ENCODE measurements around the gene KCNT2. TPM values are rescaled to one million over a fixed set of nuclear protein-coding genes. Genes with fewer than 3 reads are reported as not detected.

Gene KCNT2
- total and polyA plus RNA-seq, 2 of the 8 experiments (the other 6 are each of a cell fraction or from before 2014, with no cell fraction given): 2.3 to 10.2 TPM

GRCh38 chr1:196312739-196313138 is 295.5 kb downstream of the KCNT2 start:
- Histone ChIP-seq H3K79me2 (ENCODE audit: control insufficient read depth in 1 of 2, insufficient read depth in 2 of 2, low read length in 2 of 2) (no peaks in the 10 kb centered on the region), H2BK20ac (ENCODE audit: low read length) (no peak overlapping the region), H3K56ac (replicated peaks; ENCODE audit: insufficient read length, low read depth, low read length) (no peak overlapping the region), H2BK15ac (ENCODE audit: low read length) (no peak overlapping the region), H2BK5ac (ENCODE audit: low read depth, low read length) (no peak overlapping the region), H3K4ac (replicated peaks; ENCODE audit: insufficient read length, low read depth, low read length) (no peak overlapping the region), H3K4me1 (replicated peaks in 1 of 4; ENCODE audit: control insufficient read depth in 3 of 4, insufficient read depth in 4 of 4, low read length in 3 of 4) (peaks cover 0 to 3% (median 2%) of the 10 kb centered on the region in 4 experiments; a peak in 4 of 7 replicates), H3K27me3 (replicated peaks in 1 of 4; ENCODE audit: control insufficient read depth in 3 of 4, extremely low read depth in 1 of 4, insufficient read depth in 3 of 4, low read length in 3 of 4) (no peaks in the 10 kb centered on the region), H4K91ac (replicated peaks; ENCODE audit: insufficient read length, low read length) (no peak overlapping the region), H3K14ac (ENCODE audit: insufficient read length) (no peak overlapping the region), H2BK12ac (ENCODE audit: low read depth, low read length) (no peak overlapping the region), H3K18ac (ENCODE audit: extremely low read depth, low read length) (no peak overlapping the region), H2AFZ (ENCODE audit: low read length) (no peak overlapping the region), H4K8ac (ENCODE audit: extremely low read depth, insufficient read depth, low read length) (no peak overlapping the region), H3K23me2 (ENCODE audit: low read depth, low read length) (no peaks in the 10 kb centered on the region), H3K4me2 (ENCODE audit: insufficient read depth in 1 of 2, low read depth in 2 of 2, low read length in 2 of 2) (no peak overlapping the region), H3K23ac (ENCODE audit: insufficient read length) (no peak overlapping the region), H4K5ac (ENCODE audit: insufficient read length, low read depth, low read length) (no peak overlapping the region), H3K9me3 (ENCODE audit: insufficient read depth in 2 of 2, low read depth in 1 of 2, low read length in 1 of 2) (no peaks in the 10 kb centered on the region), H3K36me3 (ENCODE audit: control insufficient read depth in 2 of 4, insufficient read depth in 4 of 4, low read length in 3 of 4) (peaks cover 0 to 4% (median 0%) of the 10 kb centered on the region in 4 experiments; a peak in 3 of 8 replicates), H3K4me3 (ENCODE audit: extremely low read depth in 1 of 4, insufficient read depth in 2 of 4, low read depth in 3 of 4, low read length in 4 of 4) (no peak overlapping the region), H3K27ac (ENCODE audit: low read depth, low read length) (no peak overlapping the region), H3K79me1 (ENCODE audit: low read depth, low read length) (no peaks in the 10 kb centered on the region), H3K9ac (replicated peaks in 1 of 4; ENCODE audit: extremely low read depth in 1 of 4, low read depth in 3 of 4, low read length in 3 of 4) (no peak overlapping the region), H2BK120ac (replicated peaks; ENCODE audit: low read depth, low read length) (no peak overlapping the region), H4K20me1 (replicated peaks in 1 of 2; ENCODE audit: control insufficient read depth in 1 of 2, insufficient read depth in 2 of 2, low read length in 2 of 2) (no peaks in the 10 kb centered on the region), H2AK5ac (ENCODE audit: low read depth, low read length) (no peak overlapping the region)
- no peak for TF ChIP-seq RFX5 (IDR thresholded peaks at IDR 0.05; ENCODE audit: borderline replicate concordance, low read depth, low read length)
- peak; percentile 75 for TF ChIP-seq TEAD4 (IDR thresholded peaks at IDR 0.05; ENCODE audit: low read depth, low read length)
- WGBS, 2 experiments (ENCODE audit: extremely low coverage in 1 of 2, insufficient coverage in 1 of 2, insufficient read length in 1 of 2, insufficient replicate concordance in 2 of 2, low coverage in 1 of 2, low lambda C conversion rate in 2 of 2, missing lambda C conversion rate in 1 of 2): 89% methylated on average over 1 of the region's 1 CpG; no CpG with 5 or more reads in 1 of the 2 experiments
- CTCF ChIA-PET (ENCODE audit: partially characterized antibody): no interaction called here
- POLR2A ChIA-PET (ENCODE audit: partially characterized antibody): no interaction called here
- DNase-seq (ENCODE audit: low read depth in 1 of 2, low spot score in 2 of 2) (no peak), FAIRE-seq (no peak)

All from H1 (cell line).